Esophagus squamous epithelium (tissue), 4 donors: Measurements from ENCODE around the gene SPARC.

Experiments
- CTCF ChIP-seq, 6 experiments: fragments of 450-650 bp in 4 of 6; fragments of 200-600 bp in 2 of 6; sonication (generic) in 2 of 6; IDR thresholded peaks; one replicate each; pipeline ENCODE4 v1.5.1; 2016 to 2019; ENCODE audit warnings: antibody characterized with exemption in 6 of 6, mild to moderate bottlenecking in 4 of 6, moderate library complexity in 4 of 6
- POLR2A ChIP-seq, 4 donors: fragments of 450-650 bp; IDR thresholded peaks; one replicate each; pipeline ENCODE4 v1.6.1; 2017; ENCODE audit warnings: antibody characterized with exemption in 4 of 4, mild to moderate bottlenecking in 4 of 4, moderate library complexity in 3 of 4

- no peak for TF ChIP-seq CTCF (IDR thresholded peaks at IDR 0.05)
- no peak for TF ChIP-seq POLR2A (IDR thresholded peaks at IDR 0.05)
These were observed 7.3 kb upstream of the SPARC start for GRCh38 chr5:151694035-151694485.
